VCaP (cell line): ENCODE results near the gene COQ7.

Experiments
- H3K27ac ChIP-seq: fragments of 450-650 bp; 2 replicates; pipeline ENCODE4 v1.5.1; 2017
- CTCF ChIP-seq: fragments of 450-650 bp; conservative IDR thresholded peaks from 2 replicates; pipeline ENCODE4 v1.5.1; 2017; ENCODE audit warnings: mild to moderate bottlenecking, moderate library complexity

The COQ7 gene

GRCh38 chr16:19067349-19068236 lies at the start of gene COQ7:
TSS of gene COQ7 (plus strand) at chr16:19067614. CDS start at chr16:19067665, 51 bp downstream.
- no peak for TF ChIP-seq CTCF
- H3K27ac ChIP-seq, result peak within 1 kb of the TSS; percentile 93

- TF ChIP-seq CTCF, result no peak
- H3K27ac ChIP-seq, result peak overlapping the region; percentile 36; the same call in 1 of the 2 replicates
These were observed 46.7 kb upstream of the COQ7 start for GRCh38 chr16:19020689-19021088.

GRCh38 chr16:19021747-19022146 lies 45.7 kb upstream of the COQ7 start:
- peak overlapping the region; percentile 36; the same call in 1 of the 2 replicates for H3K27ac ChIP-seq
- no peak for TF ChIP-seq CTCF

GRCh38 chr16:19027416-19027815 lies 40.0 kb upstream of the COQ7 start:
- no peak overlapping the region for H3K27ac ChIP-seq
- no peak for TF ChIP-seq CTCF

GRCh38 chr16:19029980-19030379 lies 37.4 kb upstream of the COQ7 start:
- TF ChIP-seq CTCF, result no peak
- no peak overlapping the region for H3K27ac ChIP-seq

- H3K27ac ChIP-seq, result no peak overlapping the region
- TF ChIP-seq CTCF, result no peak
These were observed 35.7 kb upstream of the COQ7 start for GRCh38 chr16:19031738-19032137.

- no peak overlapping the region for H3K27ac ChIP-seq
- no peak for TF ChIP-seq CTCF
These were observed 33.7 kb upstream of the COQ7 start for GRCh38 chr16:19033761-19034160.
